ENCODE data around the gene TTLL3. TPM values are rescaled to one million over a fixed set of nuclear protein-coding genes. Genes with fewer than 3 reads are reported as not detected.
A peak's percentile ranks its signal among the peaks of the same experiment; 100 is the strongest.

TTLL3 gene
- total and polyA plus RNA-seq, 2 of the 8 experiments (the other 6 are each of a cell fraction or from before 2014, with no cell fraction given) = 5.9 to 8.9 TPM

- Histone ChIP-seq H2BK5ac (ENCODE audit: low read depth, low read length) (no peak overlapping the region), H2AK5ac (ENCODE audit: low read depth, low read length) (no peak overlapping the region), H4K8ac (ENCODE audit: extremely low read depth, insufficient read depth, low read length) (no peak overlapping the region; the same call in 1 of the 2 replicates), H2BK20ac (ENCODE audit: low read length) (no peak overlapping the region), H3K27me3 (replicated peaks in 1 of 4; ENCODE audit: control insufficient read depth in 3 of 4, extremely low read depth in 1 of 4, insufficient read depth in 3 of 4, low read length in 3 of 4) (peaks cover 0 to 16% (median 14%) of the 10 kb centered on the region in 4 experiments; a peak in 4 of 7 replicates), H4K91ac (replicated peaks; ENCODE audit: insufficient read length, low read length) (no peak overlapping the region), H3K4me3 (ENCODE audit: extremely low read depth in 1 of 4, insufficient read depth in 2 of 4, low read depth in 3 of 4, low read length in 4 of 4) (no peak overlapping the region), H3K4me2 (ENCODE audit: insufficient read depth in 1 of 2, low read depth in 2 of 2, low read length in 2 of 2) (no peak overlapping the region), H3K27ac (ENCODE audit: low read depth, low read length) (no peak overlapping the region), H2BK12ac (ENCODE audit: low read depth, low read length) (no peak overlapping the region), H3K18ac (ENCODE audit: extremely low read depth, low read length) (no peak overlapping the region), H3K14ac (ENCODE audit: insufficient read length) (no peak overlapping the region), H3K79me1 (ENCODE audit: low read depth, low read length) (no peaks in the 10 kb centered on the region), H4K5ac (ENCODE audit: insufficient read length, low read depth, low read length) (peak overlapping the region; percentile 44), H3K79me2 (ENCODE audit: control insufficient read depth in 1 of 2, insufficient read depth in 2 of 2, low read length in 2 of 2) (no peaks in the 10 kb centered on the region), H2BK15ac (ENCODE audit: low read length) (no peak overlapping the region), H3K23ac (ENCODE audit: insufficient read length) (no peak overlapping the region), H3K9ac (replicated peaks in 1 of 4; ENCODE audit: extremely low read depth in 1 of 4, low read depth in 3 of 4, low read length in 3 of 4) (no peak overlapping the region; a peak in 1 of 7 replicates), H3K4ac (replicated peaks; ENCODE audit: insufficient read length, low read depth, low read length) (no peak overlapping the region), H2AFZ (ENCODE audit: low read length) (no peak overlapping the region), H3K36me3 (ENCODE audit: control insufficient read depth in 2 of 4, insufficient read depth in 4 of 4, low read length in 3 of 4) (no peaks in the 10 kb centered on the region; a peak in 2 of 8 replicates), H2BK120ac (replicated peaks; ENCODE audit: low read depth, low read length) (no peak overlapping the region), H3K9me3 (ENCODE audit: insufficient read depth in 2 of 2, low read depth in 1 of 2, low read length in 1 of 2) (no peaks in the 10 kb centered on the region), H3K4me1 (replicated peaks in 1 of 4; ENCODE audit: control insufficient read depth in 3 of 4, insufficient read depth in 4 of 4, low read length in 3 of 4) (peaks cover 0 to 10% (median 2%) of the 10 kb centered on the region in 4 experiments; a peak in 1 of 7 replicates), H3K56ac (replicated peaks; ENCODE audit: insufficient read length, low read depth, low read length) (no peak overlapping the region), H3K23me2 (ENCODE audit: low read depth, low read length) (peaks cover 7% of the 10 kb centered on the region), H4K20me1 (replicated peaks in 1 of 2; ENCODE audit: control insufficient read depth in 1 of 2, insufficient read depth in 2 of 2, low read length in 2 of 2) (peaks cover 0 to 7% of the 10 kb centered on the region in 2 experiments)
- DNase-seq (ENCODE audit: low read depth in 1 of 2, low spot score in 2 of 2) (peak in 1 of 2 experiments; percentile 49), FAIRE-seq (no peak)
- WGBS, 2 experiments (ENCODE audit: extremely low coverage in 1 of 2, insufficient coverage in 1 of 2, insufficient read length in 1 of 2, insufficient replicate concordance in 2 of 2, low coverage in 1 of 2, low lambda C conversion rate in 2 of 2, missing lambda C conversion rate in 1 of 2) = 74% methylated on average over 4 of the region's 4 CpGs; no CpG with 5 or more reads in 1 of the 2 experiments
- CTCF ChIA-PET (ENCODE audit: partially characterized antibody) = no interaction called here
- POLR2A ChIA-PET (ENCODE audit: partially characterized antibody) = interaction anchor here (1.3 to 4.1 kb wide), 4 partner anchors 8 to 17 kb away, joined by 3 to 31 read pairs (median 8); partner anchors contain the start of gene OGG1
- no peak for TF ChIP-seq SP2 (IDR thresholded peaks at IDR 0.05; ENCODE audit: low read length)
- TF ChIP-seq ATF3 (IDR thresholded peaks at IDR 0.05; ENCODE audit: insufficient read depth, low read depth, low read length) = peak; percentile 52; the same call in 1 of the 2 replicates
- TF ChIP-seq RXRA (IDR thresholded peaks at IDR 0.05; ENCODE audit: insufficient read depth, low read depth, low read length) = no peak
- no peak for TF ChIP-seq SP4 (IDR thresholded peaks at IDR 0.05; ENCODE audit: low read length)
- no peak for TF ChIP-seq RAD21 (IDR thresholded peaks at IDR 0.05 in 1 of 2, conservative IDR thresholded peaks at IDR 0.05 in 1 of 2; ENCODE audit: low read depth in 2 of 2, low read length in 2 of 2)
- no peak for TF ChIP-seq BRCA1 (IDR thresholded peaks at IDR 0.05; ENCODE audit: low read depth, low read length)
- no peak for TF ChIP-seq KDM4A (IDR thresholded peaks at IDR 0.05; ENCODE audit: low read depth, low read length, severe bottlenecking)
- TF ChIP-seq SP1 (IDR thresholded peaks at IDR 0.05; ENCODE audit: low read depth, low read length) = no peak
- peak; percentile 92 for TF ChIP-seq USF2 (IDR thresholded peaks at IDR 0.05; ENCODE audit: low read length)
- no peak for TF ChIP-seq NANOG (IDR thresholded peaks at IDR 0.05; ENCODE audit: insufficient read depth, low read depth, low read length, poor library complexity, severe bottlenecking)
- TF ChIP-seq CBX8 (IDR thresholded peaks at IDR 0.05; ENCODE audit: borderline replicate concordance, low read depth, low read length) = no peak
- TF ChIP-seq POU5F1 (IDR thresholded peaks at IDR 0.05; ENCODE audit: low read depth, low read length) = no peak
Measured at GRCh38 chr3:9765865-9766264, 44.2 kb upstream of the TTLL3 start.

Data from H1 (cell line).